Testis (tissue), 3 donors: ENCODE data around the gene SCGB1D1. TPM values are rescaled to one million over a fixed set of nuclear protein-coding genes. Genes with fewer than 3 reads are reported as not detected.
A peak's percentile ranks its signal among the peaks of the same experiment; 100 is the strongest.

Source experiments
- DNase-seq: peaks from one replicate; pipeline ENCODE4 v3.0.0-alpha.2; 2019
- H3K27ac ChIP-seq, 2 donors: fragments of 200-600 bp; sonication (generic); one replicate each; pipeline ENCODE4 v1.5.1; 2019
- H3K27me3 ChIP-seq: fragments of 200-600 bp; sonication (generic); one replicate; pipeline ENCODE4 v1.5.1; 2019
- H3K36me3 ChIP-seq: fragments of 200-600 bp; sonication (generic); one replicate; pipeline ENCODE4 v1.5.1; 2017; ENCODE audit warnings: low read depth; ENCODE audit errors: missing control alignments
- H3K4me1 ChIP-seq: fragments of 200-600 bp; sonication (generic); one replicate; pipeline ENCODE4 v1.5.1; 2019
- H3K4me3 ChIP-seq, 2 donors: fragments of 200-600 bp; sonication (generic); one replicate each; pipeline ENCODE4 v1.5.1; 2017 to 2019
- H3K9me3 ChIP-seq: fragments of 200-600 bp; sonication (generic); one replicate; pipeline ENCODE4 v1.5.1; 2017
- CTCF ChIP-seq, 3 experiments: fragments of 450-650 bp in 2 of 3; fragments of 200-600 bp in 1 of 3; sonication (generic) in 1 of 3; IDR thresholded peaks; one replicate each; pipeline ENCODE4 v1.5.1; 2016 to 2019; ENCODE audit warnings: antibody characterized with exemption in 3 of 3, mild to moderate bottlenecking in 2 of 3, moderate library complexity in 1 of 3
- POLR2A ChIP-seq: fragments of 450-650 bp; IDR thresholded peaks from one replicate; pipeline ENCODE4 v1.6.1; 2017; ENCODE audit warnings: antibody characterized with exemption, mild to moderate bottlenecking, moderate library complexity
- WGBS, 2 donors: methylation state at CpG; one replicate each; pipeline ENCODE4 v1.1.5; 2018; 5-methylcytosine and 5-hydroxymethylcytosine counted together
- intact Hi-C: fragments of 100-400 bp; cut with DNase I; formaldehyde crosslinking; loops from one replicate; pipeline ENCODE4 v1.15.1; 2023; ENCODE audit warnings: low total_unique reads
- polyA plus RNA-seq: library from polyadenylated mRNA; stranded (reverse); fragments of 350-450 nt; fragmentation: Illumina TruSeq; extraction: RNeasy Lipid Tissue Mini Kit (QIAGEN cat#74804); gene quantifications from one replicate; pipeline ENCODE4 v1.2.3, GENCODE V29; 2014; ENCODE audit warnings: low read depth, low replicate concordance; ENCODE audit not compliant: insufficient read depth
- total RNA-seq, 2 donors: library from RNA; depleted of rRNA; stranded (reverse); fragments of >200 nt; gene quantifications; one replicate each; pipeline ENCODE4 v1.2.3, GENCODE V29; 2016

Gene SCGB1D1
- total and polyA plus RNA-seq, 3 donors from 2014 or later: not detected

GRCh38 chr11:62146476-62147200 is 43.4 kb upstream of the SCGB1D1 start:
- Histone ChIP-seq H3K27me3 (no peaks in the 10 kb centered on the region), H3K9me3 (no peaks in the 10 kb centered on the region), H3K27ac (no peak overlapping the region), H3K4me3 (no peak overlapping the region), H3K36me3 (no peaks in the 10 kb centered on the region), H3K4me1 (no peaks in the 10 kb centered on the region)
- WGBS, 2 donors: 93 to 94% methylated on average over 32 to 36 of the region's 36 CpGs
- DNase-seq: peak; percentile 1
- no peak for TF ChIP-seq CTCF (IDR thresholded peaks at IDR 0.05)
- no peak for TF ChIP-seq POLR2A
- intact Hi-C loops: no loop called here

- no peaks in the 10 kb centered on the region for H3K27me3 ChIP-seq
- DNase-seq: peak; percentile 7
- TF ChIP-seq CTCF (IDR thresholded peaks at IDR 0.05) (no peak), POLR2A (no peak)
- no peak overlapping the region for H3K27ac ChIP-seq
- 91 to 92% methylated on average over 12 of the region's 12 CpGs for WGBS, 2 donors
- H3K36me3 ChIP-seq: no peaks in the 10 kb centered on the region
- H3K4me1 ChIP-seq: no peaks in the 10 kb centered on the region
- H3K9me3 ChIP-seq: no peaks in the 10 kb centered on the region
- H3K4me3 ChIP-seq: no peak overlapping the region
- intact Hi-C loops: no loop called here
These were observed 42.5 kb upstream of the SCGB1D1 start for GRCh38 chr11:62147545-62147944.

DNA sequence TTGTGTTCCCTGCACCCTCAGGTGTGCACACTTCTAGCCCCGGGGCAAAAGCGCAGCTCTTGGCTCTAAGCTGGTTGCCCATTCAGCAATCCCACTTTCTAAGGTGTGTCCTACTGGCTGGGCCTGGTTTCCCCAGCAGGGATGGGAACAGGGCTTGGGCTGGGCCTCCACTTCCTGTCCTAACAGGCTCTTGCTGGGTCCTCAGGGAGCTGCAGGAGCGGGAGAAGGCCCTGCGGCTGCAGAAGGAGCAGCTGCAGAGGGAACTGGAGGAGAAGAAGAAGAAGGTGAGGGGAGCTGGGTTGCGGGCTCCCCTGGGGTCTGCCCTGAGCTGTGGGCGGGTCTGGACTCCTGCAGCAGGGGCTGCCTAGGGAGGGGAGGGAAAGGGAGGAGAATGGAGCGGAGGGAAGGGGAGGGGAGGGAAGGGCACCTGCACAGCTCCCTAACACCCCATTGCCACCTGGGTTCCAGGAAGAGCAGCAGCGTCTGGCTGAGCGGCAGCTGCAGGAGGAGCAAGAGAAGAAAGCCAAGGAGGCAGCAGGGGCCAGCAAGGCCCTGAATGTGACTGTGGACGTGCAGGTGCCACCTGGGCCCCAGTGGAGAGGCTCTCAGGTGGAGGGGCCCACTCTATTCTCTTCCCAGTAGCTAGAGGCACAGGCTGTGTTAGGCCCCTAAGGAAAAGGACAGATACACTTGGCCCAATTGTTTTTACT is 41.6 kb upstream of the SCGB1D1 start:
- Histone ChIP-seq H3K4me3 (no peak overlapping the region), H3K9me3 (no peaks in the 10 kb centered on the region), H3K36me3 (no peaks in the 10 kb centered on the region), H3K4me1 (no peaks in the 10 kb centered on the region), H3K27me3 (no peaks in the 10 kb centered on the region), H3K27ac (no peak overlapping the region)
- DNase-seq: peak; percentile 2
- WGBS, 2 donors: 88 to 90% methylated on average over 9 to 10 of the region's 10 CpGs
- intact Hi-C loops: no loop called here
- TF ChIP-seq CTCF (IDR thresholded peaks at IDR 0.05): no peak
- no peak for TF ChIP-seq POLR2A

DNA sequence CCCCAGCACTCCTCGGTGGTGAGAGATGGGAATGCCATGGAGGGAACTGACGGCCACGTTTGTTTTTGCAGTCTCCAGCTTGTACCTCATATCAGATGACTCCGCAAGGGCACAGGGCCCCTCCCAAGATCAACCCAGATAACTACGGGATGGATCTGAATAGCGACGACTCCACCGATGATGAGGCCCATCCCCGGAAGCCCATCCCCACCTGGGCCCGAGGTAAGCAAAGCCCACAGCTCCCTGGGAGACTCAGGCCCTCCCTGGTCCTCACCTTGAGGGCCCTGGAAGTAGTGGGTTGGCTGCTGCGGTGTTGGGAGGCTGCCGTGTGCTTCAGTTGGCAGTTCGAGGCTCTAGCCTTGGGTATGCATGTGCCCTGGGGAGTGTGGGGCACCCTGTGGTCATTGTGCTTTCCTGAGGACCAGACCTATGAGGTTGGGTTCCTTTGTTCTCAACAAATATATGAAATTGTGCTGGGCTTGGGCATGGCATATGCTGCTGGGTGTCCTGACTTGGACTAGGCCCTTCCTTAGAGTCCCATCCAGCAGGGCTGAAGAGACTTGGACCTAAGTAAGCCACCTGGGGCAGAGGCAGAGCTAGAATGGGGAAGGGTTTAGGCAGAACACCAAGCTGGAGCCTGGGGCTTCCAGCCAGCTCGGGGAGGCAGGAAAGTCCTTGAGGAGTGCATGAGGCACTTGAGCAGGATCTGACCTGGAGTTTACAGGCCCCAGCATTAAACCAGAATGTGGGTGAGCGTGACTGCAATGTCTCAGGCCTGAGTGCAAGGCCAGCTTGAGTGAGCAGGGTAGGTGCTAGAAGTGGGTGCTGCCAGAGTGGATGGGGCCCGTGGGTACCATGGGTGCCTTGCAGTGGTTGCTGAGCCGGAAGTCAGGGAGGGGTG is 39.8 kb upstream of the SCGB1D1 start:
- Histone ChIP-seq H3K27me3 (no peaks in the 10 kb centered on the region), H3K36me3 (no peaks in the 10 kb centered on the region), H3K4me1 (no peaks in the 10 kb centered on the region), H3K4me3 (no peak overlapping the region), H3K9me3 (no peaks in the 10 kb centered on the region), H3K27ac (no peak overlapping the region)
- DNase-seq: peak; percentile 7
- 81 to 86% methylated on average over 8 to 17 of the region's 17 CpGs for WGBS, 2 donors
- no peak for TF ChIP-seq CTCF (IDR thresholded peaks at IDR 0.05)
- no peak for TF ChIP-seq POLR2A
- intact Hi-C loops: no loop called here
